HEK293 (cell line): ENCODE results near the gene B4GALNT4.

ENCODE experiments used
- CTCF ChIA-PET: fragments of 350-600 bp; formaldehyde crosslinking; extraction: SDS; loops from one replicate; lab custom pipeline; 2021; ENCODE audit warnings: antibody characterized with exemption; lab: Yijun Ruan, JAX
- POLR2A ChIA-PET: fragments of 300-600 bp; formaldehyde crosslinking; extraction: SDS; loops from one replicate; lab custom pipeline; 2020; ENCODE audit warnings: antibody characterized with exemption, inconsistent platforms; lab: Yijun Ruan, JAX
- H3K27ac ChIP-seq: fragments of 200-500 bp; sonication (Bioruptor generic); 2 replicates; pipeline ENCODE4 v1.5.1; 2014; ENCODE audit warnings: low read depth, low read length, control low read depth, inconsistent platforms; ENCODE audit errors: extremely low read depth
- H3K36me3 ChIP-seq, 2 experiments: fragments of 200-500 bp in 1 of 2; sonication (Bioruptor generic) in 1 of 2; 1 replicate in 1 of 2; 2 replicates in 1 of 2; pipeline ENCODE4 v1.5.1; 2014 to 2017; ENCODE audit warnings: inconsistent platforms in 2 of 2, low read length in 2 of 2; ENCODE audit not compliant: control insufficient read depth in 2 of 2, insufficient read depth in 1 of 2
- H3K4me1 ChIP-seq: fragments of 200-500 bp; sonication (Bioruptor generic); 2 replicates; pipeline ENCODE4 v1.5.1; 2014; ENCODE audit warnings: mild to moderate bottlenecking, low read length, inconsistent platforms; ENCODE audit not compliant: control insufficient read depth, insufficient read depth
- H3K4me3 ChIP-seq: 2 replicates; pipeline ENCODE4 v1.5.1; 2011; ENCODE audit warnings: low read depth, mild to moderate bottlenecking, control low read depth, low read length, moderate library complexity
- H3K9me3 ChIP-seq: fragments of 200-500 bp; sonication (Bioruptor generic); 2 replicates; pipeline ENCODE4 v1.5.1; 2014; ENCODE audit warnings: low read depth, low read length, inconsistent platforms; ENCODE audit not compliant: control insufficient read depth, insufficient read depth
- BCL11A ChIP-seq: fragments of 450-650 bp; formaldehyde crosslinking; IDR thresholded peaks from 2 replicates; pipeline ENCODE4 v1.5.1; 2016; ENCODE audit warnings: low read depth, missing biosample characterization, missing genetic modification characterization
- CTCF ChIP-seq: fragments of 450-650 bp; formaldehyde crosslinking; IDR thresholded peaks from 2 replicates; pipeline ENCODE4 v1.5.1; 2016; ENCODE audit warnings: missing biosample characterization, missing genetic modification characterization
- REST ChIP-seq: fragments of 450-650 bp; formaldehyde crosslinking; IDR thresholded peaks from 2 replicates; pipeline ENCODE4 v1.5.1; 2016; ENCODE audit warnings: missing biosample characterization, missing genetic modification characterization
- TRIM28 ChIP-seq: IDR thresholded peaks from 2 replicates; pipeline ENCODE4 v1.6.1; 2011; ENCODE audit warnings: low read length, control low read depth, borderline replicate concordance
- YY1 ChIP-seq: fragments of 450-650 bp; formaldehyde crosslinking; IDR thresholded peaks from 2 replicates; pipeline ENCODE4 v1.5.1; 2018; ENCODE audit warnings: missing biosample characterization, missing genetic modification characterization
- ZFHX2 ChIP-seq: fragments of 450-650 bp; formaldehyde crosslinking; conservative IDR thresholded peaks from 2 replicates; pipeline ENCODE4 v1.5.1; 2016; ENCODE audit warnings: missing biosample characterization, missing genetic modification characterization
- ZFP37 ChIP-seq: fragments of 450-650 bp; formaldehyde crosslinking; IDR thresholded peaks from 2 replicates; pipeline ENCODE4 v1.5.1; 2016; ENCODE audit warnings: missing biosample characterization, missing genetic modification characterization
- ZIC2 ChIP-seq: fragments of 450-650 bp; formaldehyde crosslinking; IDR thresholded peaks from 2 replicates; pipeline ENCODE4 v1.5.1; 2016; ENCODE audit warnings: missing biosample characterization, missing genetic modification characterization
- ZNF155 ChIP-seq: fragments of 450-650 bp; formaldehyde crosslinking; IDR thresholded peaks from 2 replicates; pipeline ENCODE4 v1.5.1; 2016; ENCODE audit warnings: missing biosample characterization, missing genetic modification characterization
- ZNF239 ChIP-seq: fragments of 450-650 bp; formaldehyde crosslinking; IDR thresholded peaks from 2 replicates; pipeline ENCODE4 v1.5.1; 2016; ENCODE audit warnings: missing biosample characterization, missing genetic modification characterization
- ZNF292 ChIP-seq: fragments of 450-650 bp; formaldehyde crosslinking; IDR thresholded peaks from 2 replicates; pipeline ENCODE4 v1.5.1; 2016; ENCODE audit warnings: low read depth, missing biosample characterization, missing genetic modification characterization, borderline replicate concordance
- ZNF350 ChIP-seq: fragments of 450-650 bp; formaldehyde crosslinking; IDR thresholded peaks from 2 replicates; pipeline ENCODE4 v1.5.0; 2017; ENCODE audit warnings: missing biosample characterization, mild to moderate bottlenecking, missing genetic modification characterization
- ZNF354C ChIP-seq: fragments of 450-650 bp; formaldehyde crosslinking; IDR thresholded peaks from 2 replicates; pipeline ENCODE4 v1.5.1; 2016; ENCODE audit warnings: missing biosample characterization, missing genetic modification characterization, low read depth, borderline replicate concordance
- ZNF398 ChIP-seq: fragments of 450-650 bp; formaldehyde crosslinking; IDR thresholded peaks from 2 replicates; pipeline ENCODE4 v1.5.1; 2017; ENCODE audit warnings: missing biosample characterization, missing genetic modification characterization
- ZNF48 ChIP-seq: fragments of 450-650 bp; formaldehyde crosslinking; IDR thresholded peaks from 2 replicates; pipeline ENCODE4 v1.5.1; 2016; ENCODE audit warnings: missing biosample characterization, missing genetic modification characterization
- ZNF488 ChIP-seq: fragments of 450-650 bp; formaldehyde crosslinking; IDR thresholded peaks from 2 replicates; pipeline ENCODE4 v1.5.1; 2016; ENCODE audit warnings: missing biosample characterization, missing genetic modification characterization
- ZNF558 ChIP-seq: fragments of 450-650 bp; formaldehyde crosslinking; IDR thresholded peaks from 2 replicates; pipeline ENCODE4 v1.5.1; 2016; ENCODE audit warnings: missing biosample characterization, missing genetic modification characterization
- ZNF664 ChIP-seq: fragments of 450-650 bp; formaldehyde crosslinking; IDR thresholded peaks from 2 replicates; pipeline ENCODE4 v1.5.1; 2016; ENCODE audit warnings: missing biosample characterization, missing genetic modification characterization
- ZNF830 ChIP-seq: fragments of 450-650 bp; IDR thresholded peaks from 2 replicates; pipeline ENCODE4 v1.5.0; 2018; ENCODE audit warnings: missing biosample characterization, missing genetic modification characterization, low read depth, mild to moderate bottlenecking, moderate library complexity

The B4GALNT4 gene

GRCh38 chr11:426851-427250 is 57.6 kb downstream of the B4GALNT4 start (continued):
- TF ChIP-seq REST (tag by site-specific recombination) (no peak), ZNF155 (tag by site-specific recombination) (no peak), ZIC2 (no peak), ZNF350 (tag by site-specific recombination) (no peak), ZNF292 (tag by site-specific recombination) (no peak), ZNF830 (tag by site-specific recombination) (no peak), ZNF239 (tag by site-specific recombination) (no peak), ZNF664 (tag by site-specific recombination) (no peak), ZFHX2 (tag by site-specific recombination) (no peak), BCL11A (no peak), ZNF398 (tag by site-specific recombination) (no peak), ZNF558 (tag by site-specific recombination) (no peak)

- CTCF ChIA-PET, result interaction anchor here (1.0 kb wide), 1 partner anchor 78 kb away, joined by 3 read pairs; no protein-coding TSS in a partner anchor
- Histone ChIP-seq H3K9me3 (no peaks in the 10 kb centered on the region), H3K4me1 (no peaks in the 10 kb centered on the region)
- POLR2A ChIA-PET, result no interaction called here
- TF ChIP-seq CTCF (tag by site-specific recombination) (no peak), ZFP37 (tag by site-specific recombination) (no peak), YY1 (tag by site-specific recombination) (no peak), ZNF488 (tag by site-specific recombination) (no peak), ZNF354C (tag by site-specific recombination) (no peak), ZNF48 (no peak), TRIM28 (no peak)
- TF ChIP-seq, all 188 proteins: peak for 0
- H3K36me3 ChIP-seq, result no peaks in the 10 kb centered on the region
- no peak overlapping the region for H3K27ac ChIP-seq
- H3K4me3 ChIP-seq, result no peak overlapping the region
Observed at GRCh38 chr11:428295-428694, 59.0 kb downstream of the B4GALNT4 start.
